HG03457 (cell line): Measurements from ENCODE around the gene MYH9.

Experiments
- ATAC-seq: cut with Tn5 transposase; IDR thresholded peaks from one replicate; pipeline ENCODE4 v1.9.1; 2021; ENCODE audit warnings: moderate number of reproducible peaks; ENCODE audit not compliant: unreplicated experiment

The MYH9 gene

GRCh38 chr22:36369004-36369921 is 18.5 kb downstream of the MYH9 start:
- ATAC-seq: no peak

DNA sequence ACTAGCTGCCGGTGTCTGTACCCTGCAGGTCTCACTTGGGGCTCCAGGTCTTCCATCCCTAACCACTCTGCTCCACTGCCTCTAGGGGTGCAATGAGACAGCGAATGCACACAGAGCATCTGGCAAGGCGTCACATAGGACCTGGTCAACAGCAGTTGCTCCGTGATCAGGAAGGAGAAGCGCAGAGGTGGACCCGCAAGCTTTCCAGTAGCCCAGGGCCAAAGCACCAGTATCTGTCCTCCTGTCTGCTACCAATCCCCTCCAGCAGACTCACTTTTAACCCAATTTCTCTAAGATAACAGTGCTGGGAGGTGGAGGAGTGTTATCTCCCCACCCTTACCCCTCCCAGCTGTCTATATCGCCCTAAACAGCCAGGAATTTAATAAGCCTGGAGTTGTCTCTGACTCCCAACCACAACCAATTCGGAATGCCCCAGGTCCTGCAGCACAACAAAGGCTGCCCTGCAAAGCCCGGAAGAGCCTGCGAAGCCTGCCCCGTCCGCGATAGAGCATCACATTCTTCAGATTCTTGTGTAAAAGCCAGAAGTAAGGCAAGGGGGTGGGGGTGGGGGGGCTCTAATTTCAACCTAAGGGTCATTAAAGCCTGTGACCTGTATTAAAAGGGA is 19.3 kb downstream of the MYH9 start:
- no peak for ATAC-seq

GRCh38 chr22:36367479-36367878 is 20.3 kb downstream of the MYH9 start:
- no peak for ATAC-seq

DNA sequence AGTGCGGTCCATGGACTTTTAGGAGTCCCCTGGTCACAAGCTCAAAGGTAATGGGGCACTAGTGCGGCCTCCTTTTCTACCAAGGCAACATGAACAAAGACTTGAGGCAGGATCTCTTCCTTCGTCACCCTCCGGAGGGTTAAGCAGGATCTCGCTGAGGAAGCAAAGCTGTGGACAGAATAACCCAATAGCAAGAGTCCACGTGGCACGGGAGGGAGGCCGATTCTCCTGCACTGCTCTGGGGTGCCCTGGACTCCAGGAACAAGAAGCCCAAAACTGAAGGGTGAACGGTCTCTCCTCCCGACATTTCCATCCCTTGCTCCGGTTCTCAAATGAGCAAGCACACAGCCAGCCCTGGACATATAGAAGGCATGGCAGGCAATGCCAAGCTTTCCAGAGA is 20.7 kb downstream of the MYH9 start:
- ATAC-seq: no peak

GRCh38 chr22:36366291-36366708 is 21.5 kb downstream of the MYH9 start:
- no peak for ATAC-seq

DNA sequence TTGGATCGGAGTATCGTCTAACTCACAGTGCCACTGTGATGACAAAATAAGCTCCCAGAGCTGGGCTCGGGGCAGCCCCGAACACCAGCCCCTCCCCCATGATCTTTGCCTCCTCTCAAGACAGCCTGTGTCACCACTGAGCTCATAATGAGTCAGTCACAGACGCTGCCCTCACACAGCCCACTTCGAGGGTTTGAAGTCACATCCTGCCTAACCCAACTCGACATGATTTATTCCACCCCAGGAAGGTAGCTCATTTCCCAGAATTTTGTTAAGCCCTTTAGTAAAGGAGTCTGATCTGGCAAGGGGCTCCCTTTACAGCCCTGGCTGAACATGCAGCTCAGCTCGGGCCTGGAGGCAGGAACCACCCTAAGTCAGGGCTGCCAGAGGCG is 22.8 kb downstream of the MYH9 start:
- no peak for ATAC-seq

DNA sequence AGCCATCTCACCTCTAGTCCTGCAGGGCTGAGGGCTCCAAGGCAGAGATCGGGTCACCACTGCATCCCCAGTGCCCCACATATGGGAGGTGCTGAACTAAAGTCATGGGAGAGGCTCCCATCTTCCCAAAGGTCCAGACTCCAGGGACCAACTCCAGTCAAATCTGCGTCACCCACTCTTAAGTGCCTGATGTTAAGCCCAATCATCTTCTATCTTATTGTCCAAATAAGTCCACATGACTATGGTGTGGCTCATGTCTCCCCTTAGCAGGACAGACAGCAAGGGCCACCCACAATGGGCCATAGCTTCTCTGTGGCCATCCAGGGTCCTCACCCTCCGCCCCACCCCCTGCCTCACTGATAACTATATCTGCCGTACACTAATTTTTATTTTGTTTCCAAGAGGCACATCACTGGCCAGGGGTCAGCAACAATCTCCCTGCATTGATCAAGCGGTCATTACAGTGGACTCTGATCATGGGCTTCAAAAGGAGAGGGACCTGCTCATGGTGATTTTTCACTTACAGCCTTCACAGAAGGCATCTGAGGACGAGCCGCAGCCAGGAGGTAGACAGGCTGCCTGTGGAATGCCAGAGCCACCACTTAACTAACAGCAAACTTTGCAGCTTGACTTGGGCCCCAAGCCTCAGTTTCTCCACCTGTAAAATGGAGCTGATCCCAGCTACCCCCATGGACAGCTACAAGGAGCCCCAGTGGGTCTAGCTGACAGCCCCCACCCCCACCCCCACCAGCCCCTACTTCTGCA is 23.3 kb downstream of the MYH9 start:
- ATAC-seq: no peak

DNA sequence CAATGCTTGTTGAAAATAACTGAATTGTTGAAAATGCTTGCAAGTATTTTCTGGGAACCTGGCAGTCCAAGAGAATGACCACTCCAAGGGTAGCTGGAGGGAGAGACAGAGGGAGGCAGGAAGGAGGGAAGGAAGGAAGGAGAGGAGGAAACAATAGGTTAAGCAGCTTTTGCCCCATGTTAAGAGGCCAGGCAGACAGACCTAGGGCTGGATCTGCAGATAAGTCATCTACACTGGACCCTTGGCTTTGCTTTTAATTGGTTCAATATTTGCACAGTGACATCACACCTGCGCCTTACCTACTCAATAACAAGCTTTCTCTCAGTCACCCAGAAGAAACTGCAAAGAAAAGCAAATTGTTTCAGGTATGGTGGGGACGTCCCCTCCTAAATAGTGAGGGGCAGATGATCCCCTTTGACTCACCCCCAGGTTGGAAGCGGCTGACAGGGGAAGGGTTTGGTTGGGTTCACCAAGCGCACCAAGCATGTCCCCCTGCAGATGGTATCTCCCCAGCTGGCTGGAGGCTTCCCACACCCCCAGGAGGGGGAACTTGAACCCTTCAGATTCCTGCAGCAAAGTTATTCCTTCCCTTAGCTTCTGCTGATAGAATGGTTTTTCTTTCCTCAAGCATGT is 24.3 kb downstream of the MYH9 start:
- no peak for ATAC-seq

DNA sequence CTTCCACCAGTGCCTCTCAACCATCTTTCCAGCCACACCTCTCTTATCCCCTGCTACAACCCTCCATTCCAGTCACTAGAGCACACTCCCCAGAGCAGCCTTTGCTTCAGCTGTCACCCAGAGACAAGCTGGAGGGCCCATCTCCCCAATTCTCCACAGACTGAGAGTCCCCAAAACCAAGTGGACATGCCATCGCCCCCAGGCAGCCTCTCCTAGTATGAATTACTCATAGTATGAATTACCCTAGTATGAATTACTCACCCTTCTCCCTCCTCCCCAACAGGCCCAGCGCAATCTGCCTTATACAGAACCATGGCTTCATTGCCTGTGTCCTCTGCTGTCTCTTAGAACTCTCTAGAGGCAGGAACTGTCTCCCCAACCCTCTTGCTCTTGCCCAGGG is 24.8 kb downstream of the MYH9 start:
- ATAC-seq: no peak

DNA sequence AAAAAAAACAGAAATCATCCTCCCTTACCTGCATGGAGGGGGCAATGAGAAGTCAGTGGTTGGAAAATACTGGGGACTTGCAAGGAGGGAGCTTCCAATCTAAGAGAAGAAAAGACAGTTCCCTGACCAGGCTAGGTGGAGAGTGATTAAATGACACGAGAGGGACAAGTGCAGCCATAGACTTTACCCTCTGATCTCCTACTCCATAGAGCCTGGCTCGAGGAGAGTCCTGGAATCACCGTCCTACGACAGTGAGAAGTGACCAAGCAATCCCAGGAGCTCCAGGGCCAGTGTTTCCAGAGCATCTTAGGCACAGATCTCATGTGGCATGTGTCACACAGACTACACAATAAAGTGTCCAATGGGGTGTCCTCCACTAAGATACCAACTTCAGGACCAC is 25.7 kb downstream of the MYH9 start:
- no peak for ATAC-seq

- no peak for ATAC-seq
Measured at GRCh38 chr22:36360871-36361383, 26.8 kb downstream of the MYH9 start.

DNA sequence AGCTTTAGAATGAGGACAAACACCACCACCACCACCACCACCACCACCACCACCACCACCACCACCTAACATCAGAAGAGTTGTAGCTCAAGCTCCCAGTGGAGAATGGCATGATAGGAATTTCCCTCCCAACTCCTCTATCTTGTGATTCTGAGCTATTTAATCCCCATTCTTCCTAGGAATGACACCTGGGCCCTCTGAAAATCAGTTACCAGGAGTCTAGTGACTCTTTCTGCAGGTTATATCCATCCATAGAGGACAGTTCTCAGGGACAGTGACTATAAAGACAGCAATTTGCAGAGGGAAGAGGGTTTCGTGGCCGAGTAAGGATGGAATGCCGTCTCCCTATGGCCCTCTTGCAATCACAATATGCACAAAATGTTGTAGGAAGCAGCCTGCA is 27.8 kb downstream of the MYH9 start:
- no peak for ATAC-seq

DNA sequence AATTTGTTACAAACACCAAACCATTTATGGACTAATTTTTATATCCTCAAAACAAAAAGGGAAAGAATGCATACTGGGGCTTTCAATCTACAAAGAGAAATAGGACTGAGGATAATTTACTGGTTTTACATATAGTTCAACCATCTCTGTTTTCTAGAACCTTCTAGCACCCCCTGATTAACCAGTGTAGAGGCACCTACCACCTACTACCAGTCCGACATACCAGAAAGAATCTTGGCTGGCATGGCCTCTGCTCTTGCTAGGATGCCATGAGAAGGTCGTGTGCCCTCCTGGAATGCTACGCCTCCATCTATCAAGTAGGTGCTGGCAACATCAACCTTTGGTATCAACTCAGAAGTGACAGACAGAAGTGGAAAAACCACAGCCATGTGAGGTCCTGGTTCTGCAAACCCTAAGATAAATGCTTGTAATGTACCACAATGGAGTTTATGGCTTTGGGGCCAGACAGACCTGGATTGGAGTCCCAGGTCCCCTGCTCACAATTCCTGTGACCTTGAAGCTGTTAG is 28.2 kb downstream of the MYH9 start:
- ATAC-seq: no peak

DNA sequence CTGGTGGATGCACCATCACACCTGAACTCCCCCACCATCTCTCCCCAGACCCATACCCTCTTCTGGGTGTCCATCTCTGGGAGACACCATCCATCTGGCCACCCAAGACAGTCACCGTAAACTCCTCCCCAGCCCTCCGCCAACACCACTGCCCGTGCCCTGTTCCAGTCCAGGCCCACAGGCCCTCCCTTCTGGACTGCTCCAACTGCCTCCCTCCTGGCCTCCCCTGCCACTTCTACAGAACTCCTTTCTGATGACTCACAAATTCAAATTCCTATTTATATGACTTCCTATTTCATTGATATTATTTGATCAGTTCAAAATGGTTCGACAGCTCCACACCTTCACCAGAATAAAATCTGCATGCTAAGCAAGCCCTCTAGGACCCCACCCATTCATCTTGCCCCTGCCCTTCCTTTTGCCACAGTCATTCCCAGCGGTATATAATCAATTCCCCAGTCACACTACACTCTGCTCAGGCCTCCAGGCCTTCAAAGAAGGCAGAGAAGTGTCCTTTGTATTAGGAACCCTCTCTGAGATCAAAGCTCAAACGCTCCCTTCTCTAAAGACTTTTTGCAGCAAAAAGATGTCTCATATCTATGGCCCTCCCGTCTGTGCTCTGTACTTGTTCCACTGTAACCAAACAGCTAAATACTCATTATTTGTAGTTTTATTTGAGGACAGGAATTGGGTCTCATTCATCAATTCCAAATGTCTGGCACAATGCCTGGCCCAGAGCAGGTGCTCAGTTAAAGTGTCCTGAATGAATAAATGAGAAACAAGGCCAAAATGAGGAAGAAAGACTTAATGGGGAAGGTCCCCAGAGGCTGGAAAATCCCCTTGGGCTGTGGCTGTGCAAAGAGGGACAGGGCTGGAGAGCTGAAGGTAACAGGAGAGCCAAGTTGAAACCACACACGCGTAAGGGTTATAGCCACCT is 29.0 kb downstream of the MYH9 start:
- ATAC-seq: no peak

GRCh38 chr22:36356708-36357624 is 30.8 kb downstream of the MYH9 start:
- no peak for ATAC-seq

GRCh38 chr22:36355894-36356293 is 31.9 kb downstream of the MYH9 start:
- no peak for ATAC-seq

DNA sequence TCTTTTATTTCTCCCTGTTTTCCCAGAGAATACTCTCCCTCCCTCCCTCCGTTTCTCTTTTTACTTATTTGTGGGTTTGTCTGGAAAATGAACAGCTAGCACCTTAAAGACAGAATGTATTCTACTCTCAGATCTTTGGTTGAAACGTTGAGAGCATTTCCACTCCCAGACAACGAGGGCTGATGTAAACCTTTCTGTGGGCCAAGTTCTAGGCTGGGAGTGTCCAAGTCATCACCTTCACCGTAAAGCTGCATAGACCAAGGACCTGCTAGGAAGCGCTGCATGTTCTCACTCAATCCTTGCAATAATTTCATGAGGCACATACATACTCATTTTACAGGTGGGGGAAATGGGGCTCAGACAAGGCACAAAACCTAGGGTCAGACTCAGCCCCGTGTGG is 32.4 kb downstream of the MYH9 start:
- ATAC-seq: no peak

- no peak for ATAC-seq
Measured at GRCh38 chr22:36352803-36353507, 34.8 kb downstream of the MYH9 start.
